Gastrocnemius medialis (tissue), 4 donors: ENCODE data around the gene COPS8.

ENCODE experiments used
- POLR2A ChIP-seq, 2 donors: fragments of 450-650 bp; IDR thresholded peaks; one replicate each; pipeline ENCODE4 v1.6.1; 2017; ENCODE audit warnings: antibody characterized with exemption in 2 of 2, mild to moderate bottlenecking in 2 of 2, moderate library complexity in 2 of 2
- TF ChIP-seq, protein P1 (sequence below), 5 experiments: fragments of 450-650 bp in 3 of 5; fragments of 200-600 bp in 2 of 5; sonication (generic) in 2 of 5; IDR thresholded peaks in 4 of 5; conservative IDR thresholded peaks in 1 of 5; 1 replicate in 4 of 5; 2 replicates in 1 of 5; pipeline ENCODE4 v1.5.1; 2016 to 2019; ENCODE audit warnings: antibody characterized with exemption in 5 of 5, mild to moderate bottlenecking in 3 of 5, moderate library complexity in 3 of 5

DNA sequence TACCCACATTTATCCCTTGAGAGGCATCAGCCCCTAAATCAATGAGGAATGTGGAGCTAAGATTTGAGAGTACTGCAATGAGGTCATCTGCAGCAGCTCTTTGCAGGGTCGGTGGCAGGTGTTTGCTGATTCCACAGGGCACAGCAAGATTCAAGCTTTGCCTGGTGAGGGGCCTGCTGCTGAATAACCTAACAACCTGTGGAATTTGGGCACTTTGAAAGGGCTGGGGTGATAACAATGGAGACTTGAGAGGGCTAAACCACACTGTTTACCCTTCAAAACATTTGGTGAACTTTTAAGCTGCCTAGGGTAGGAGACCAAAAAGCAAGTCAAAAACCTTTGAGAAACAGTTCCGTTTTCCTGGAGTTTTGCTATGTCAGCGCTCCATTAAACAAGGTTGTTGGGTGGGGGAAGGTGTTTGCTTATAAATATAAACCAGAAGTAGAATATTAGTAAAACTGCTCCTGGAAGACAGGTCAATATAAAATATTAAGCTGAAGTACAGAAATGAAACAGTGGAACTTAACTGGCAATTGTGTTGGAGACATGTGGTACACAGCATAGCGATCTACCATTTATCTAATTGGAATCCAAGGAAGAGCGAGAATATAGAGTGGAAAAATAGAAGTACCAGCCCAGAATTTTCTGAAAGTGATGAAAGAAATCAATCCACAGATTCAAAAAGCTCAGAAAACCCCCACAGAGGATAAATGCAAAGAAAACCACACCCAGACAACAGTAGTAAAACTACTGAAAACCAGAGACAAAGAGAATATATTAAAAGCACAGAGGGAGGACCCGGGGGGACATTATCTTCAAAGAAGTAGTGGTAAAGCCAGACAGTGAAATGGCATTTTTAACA is 15.7 kb downstream of the COPS8 start:
- TF ChIP-seq POLR2A (IDR thresholded peaks at IDR 0.05) = no peak
- TF ChIP-seq, protein P1, sequence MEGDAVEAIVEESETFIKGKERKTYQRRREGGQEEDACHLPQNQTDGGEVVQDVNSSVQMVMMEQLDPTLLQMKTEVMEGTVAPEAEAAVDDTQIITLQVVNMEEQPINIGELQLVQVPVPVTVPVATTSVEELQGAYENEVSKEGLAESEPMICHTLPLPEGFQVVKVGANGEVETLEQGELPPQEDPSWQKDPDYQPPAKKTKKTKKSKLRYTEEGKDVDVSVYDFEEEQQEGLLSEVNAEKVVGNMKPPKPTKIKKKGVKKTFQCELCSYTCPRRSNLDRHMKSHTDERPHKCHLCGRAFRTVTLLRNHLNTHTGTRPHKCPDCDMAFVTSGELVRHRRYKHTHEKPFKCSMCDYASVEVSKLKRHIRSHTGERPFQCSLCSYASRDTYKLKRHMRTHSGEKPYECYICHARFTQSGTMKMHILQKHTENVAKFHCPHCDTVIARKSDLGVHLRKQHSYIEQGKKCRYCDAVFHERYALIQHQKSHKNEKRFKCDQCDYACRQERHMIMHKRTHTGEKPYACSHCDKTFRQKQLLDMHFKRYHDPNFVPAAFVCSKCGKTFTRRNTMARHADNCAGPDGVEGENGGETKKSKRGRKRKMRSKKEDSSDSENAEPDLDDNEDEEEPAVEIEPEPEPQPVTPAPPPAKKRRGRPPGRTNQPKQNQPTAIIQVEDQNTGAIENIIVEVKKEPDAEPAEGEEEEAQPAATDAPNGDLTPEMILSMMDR (IDR thresholded peaks at IDR 0.05 in 4 of 5, conservative IDR thresholded peaks at IDR 0.05 in 1 of 5) = no peak
